HL-60 (cell line): Measurements from ENCODE around the gene SYNC.

Experiments
- CTCF ChIP-seq: IDR thresholded peaks from one replicate; pipeline ENCODE4 v1.5.1; 2011; ENCODE audit warnings: low read length, control low read depth, inconsistent platforms; ENCODE audit not compliant: insufficient read depth
- GABPA ChIP-seq: IDR thresholded peaks from 2 replicates; pipeline ENCODE4 v1.6.1; 2012; ENCODE audit warnings: low read depth
- POLR2AphosphoS5 ChIP-seq: IDR thresholded peaks from 2 replicates; pipeline ENCODE4 v1.6.1; 2012; ENCODE audit warnings: low read depth
- REST ChIP-seq: IDR thresholded peaks from 2 replicates; pipeline ENCODE4 v1.6.1; 2012; ENCODE audit warnings: low read depth; ENCODE audit not compliant: insufficient replicate concordance

- TF ChIP-seq POLR2AphosphoS5 = no peak
- no peak for TF ChIP-seq CTCF
- TF ChIP-seq GABPA = no peak
- TF ChIP-seq REST = no peak
These were observed 26.0 kb upstream of the SYNC start for GRCh38 chr1:32728413-32729077.
